Lower leg skin (tissue), 4 donors: ENCODE data around the gene FAM131C. TPM values are rescaled to one million over a fixed set of nuclear protein-coding genes. Genes with fewer than 3 reads are reported as not detected.
A peak's percentile ranks its signal among the peaks of the same experiment; 100 is the strongest.

Source experiments
- DNase-seq, 2 donors: peaks; one replicate each; pipeline ENCODE4 v3.0.0-alpha.2; 2019; ENCODE audit warnings: low spot score in 2 of 2
- H3K4me3 ChIP-seq: fragments of 200-600 bp; sonication (generic); 2 replicates; pipeline ENCODE4 v1.5.1; 2017; ENCODE audit warnings: mild to moderate bottlenecking, low read depth; ENCODE audit not compliant: poor library complexity, severe bottlenecking
- CTCF ChIP-seq, 3 donors: fragments of 450-650 bp; IDR thresholded peaks; one replicate each; pipeline ENCODE4 v1.5.1; 2016; ENCODE audit warnings: antibody characterized with exemption in 3 of 3, mild to moderate bottlenecking in 3 of 3, moderate library complexity in 2 of 3
- POLR2A ChIP-seq, 2 donors: fragments of 450-650 bp; IDR thresholded peaks; one replicate each; pipeline ENCODE4 v1.6.1; 2016 to 2017; ENCODE audit warnings: antibody characterized with exemption in 2 of 2, mild to moderate bottlenecking in 1 of 2, moderate library complexity in 1 of 2
- WGBS, 2 donors: methylation state at CpG; one replicate each; pipeline ENCODE4 v1.1.5; 2018; 5-methylcytosine and 5-hydroxymethylcytosine counted together
- intact Hi-C: fragments of 100-400 bp; cut with DNase I; formaldehyde crosslinking; loops from one replicate; pipeline ENCODE4 v1.15.0; 2023; ENCODE audit warnings: low total_unique reads
- total RNA-seq, 4 donors: library from RNA; depleted of rRNA; stranded (reverse); fragments of >200 nt; gene quantifications; one replicate each; pipeline ENCODE4 v1.1.0, GENCODE V29; 2016

FAM131C gene
- total RNA-seq, 4 donors from 2014 or later: 1.1 to 2.6 (median 1.7) TPM

DNA sequence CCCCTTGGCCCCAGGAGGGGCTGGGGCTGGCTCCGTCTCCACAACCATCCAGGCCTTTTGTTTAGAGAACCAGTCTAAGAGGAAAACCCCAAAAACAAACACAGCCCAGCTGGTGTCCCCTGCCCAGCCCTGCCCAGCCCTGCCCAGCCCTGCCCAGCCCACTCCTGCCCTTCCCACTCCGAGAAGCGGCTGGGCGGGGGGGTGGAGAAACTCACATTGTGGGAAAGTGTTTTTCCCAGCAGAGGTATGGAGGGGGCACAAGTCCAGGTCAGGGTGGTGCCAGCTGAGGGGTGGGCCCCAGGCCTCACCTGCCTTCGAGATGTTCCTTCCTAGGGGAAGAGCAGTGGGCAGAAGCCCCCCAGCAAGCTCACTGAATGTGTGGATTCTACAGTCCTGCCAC lies 10.0 kb upstream of the FAM131C start:
- TF ChIP-seq CTCF (IDR thresholded peaks at IDR 0.05) (no peak), POLR2A (IDR thresholded peaks at IDR 0.05) (no peak)
- no peak overlapping the region for H3K4me3 ChIP-seq
- no peak for DNase-seq
- intact Hi-C loops: loop anchor here (10.0 kb wide), 1 partner anchor 271 kb away; the partner anchor contains the start of gene FBXO42
- WGBS, 2 donors: 78 to 80% methylated on average over 5 of the region's 5 CpGs

DNA sequence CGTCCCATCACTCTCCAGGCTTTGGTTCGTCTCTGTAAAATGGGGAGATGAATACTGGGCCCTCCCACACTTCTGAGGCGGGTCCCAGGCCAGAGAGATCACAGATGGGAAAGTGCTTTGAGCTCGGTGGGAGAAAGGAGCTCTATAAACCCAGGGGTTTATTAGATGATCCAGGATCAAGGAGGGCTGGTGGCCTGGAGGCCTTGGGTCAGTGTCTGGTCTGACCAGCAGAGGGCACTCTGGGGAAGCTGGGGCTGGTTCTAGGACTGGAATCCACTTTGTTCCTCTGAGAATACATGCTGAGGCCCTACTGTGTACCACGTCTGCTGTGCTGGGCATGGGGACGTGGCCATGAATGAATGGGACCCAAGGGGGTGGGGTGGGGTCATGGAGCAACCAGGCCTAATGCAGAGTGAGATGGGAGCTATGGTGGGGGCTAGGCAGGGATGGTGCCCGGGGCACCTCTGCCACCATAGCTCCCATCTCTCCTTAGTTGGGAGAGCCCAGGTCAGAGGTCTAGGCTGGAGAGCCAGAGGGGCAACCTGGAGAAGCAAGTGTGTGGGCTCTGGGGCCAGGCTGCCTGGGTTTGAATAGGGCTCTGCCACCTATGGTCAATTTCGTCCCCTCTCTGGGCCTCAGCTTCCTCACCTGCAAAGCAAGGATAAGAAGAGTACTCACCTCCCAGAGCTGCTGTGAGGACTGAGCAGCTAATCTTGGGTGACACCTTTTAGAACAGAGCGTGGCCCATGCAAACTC lies 9.0 kb upstream of the FAM131C start:
- intact Hi-C loops: loop anchor here (10.0 kb wide), 1 partner anchor 272 kb away; the partner anchor contains the start of gene FBXO42
- peak in 1 of 2 donors; percentile 89 for DNase-seq
- H3K4me3 ChIP-seq: no peak overlapping the region
- no peak for TF ChIP-seq POLR2A (IDR thresholded peaks at IDR 0.05)
- TF ChIP-seq CTCF (IDR thresholded peaks at IDR 0.05): no peak
- WGBS, 2 donors: 57 to 76% methylated on average over 9 of the region's 9 CpGs

- 83 to 84% methylated on average over 5 to 7 of the region's 9 CpGs for WGBS, 2 donors
- intact Hi-C loops: loop anchor here (10.0 kb wide), 1 partner anchor 273 kb away; the partner anchor contains the start of gene FBXO42
- TF ChIP-seq CTCF (IDR thresholded peaks at IDR 0.05) (no peak), POLR2A (IDR thresholded peaks at IDR 0.05) (no peak)
- H3K4me3 ChIP-seq: no peak overlapping the region
- DNase-seq: no peak
These were observed 8.2 kb upstream of the FAM131C start for GRCh38 chr1:16081636-16082035.

DNA sequence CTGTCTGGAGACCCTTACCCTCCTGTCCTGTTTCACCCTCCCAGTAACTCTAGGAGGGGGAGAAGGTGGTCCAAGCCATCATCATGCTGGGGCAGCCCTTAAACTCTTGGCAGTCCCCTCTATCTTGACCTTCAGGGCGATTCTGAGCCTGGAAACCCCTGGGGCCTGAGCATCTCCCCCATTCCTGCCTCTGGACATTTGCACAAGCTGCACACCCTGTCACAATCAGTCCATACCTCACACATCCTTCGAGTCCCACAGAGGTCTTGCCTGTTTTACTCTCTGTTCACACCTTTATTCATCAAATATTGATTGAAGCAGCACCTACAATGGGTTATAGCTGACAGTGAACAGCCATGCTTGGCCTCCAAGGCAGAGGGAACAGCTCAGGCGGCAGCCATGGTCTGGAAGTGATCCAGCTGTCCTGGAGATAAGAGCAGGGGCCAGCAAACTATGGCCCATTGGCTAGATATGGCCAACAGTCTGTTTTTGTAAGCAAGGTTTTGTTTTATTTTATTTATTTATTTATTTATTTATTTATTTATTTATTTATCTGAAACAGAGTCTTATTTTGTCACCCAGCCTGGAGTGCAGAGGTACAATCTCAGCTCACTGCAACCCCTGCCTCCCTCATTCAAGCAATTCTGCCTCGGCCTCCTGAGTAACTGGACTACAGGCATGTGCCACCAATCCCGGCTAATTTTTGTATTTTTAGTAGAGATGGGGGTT lies 7.1 kb upstream of the FAM131C start:
- DNase-seq: no peak
- intact Hi-C loops: loop anchor here (10.0 kb wide), 1 partner anchor 274 kb away; the partner anchor contains the start of gene FBXO42
- WGBS, 2 donors: 91 to 94% methylated on average over 5 of the region's 5 CpGs
- TF ChIP-seq CTCF (IDR thresholded peaks at IDR 0.05) (no peak), POLR2A (IDR thresholded peaks at IDR 0.05) (no peak)
- H3K4me3 ChIP-seq: no peak overlapping the region

DNA sequence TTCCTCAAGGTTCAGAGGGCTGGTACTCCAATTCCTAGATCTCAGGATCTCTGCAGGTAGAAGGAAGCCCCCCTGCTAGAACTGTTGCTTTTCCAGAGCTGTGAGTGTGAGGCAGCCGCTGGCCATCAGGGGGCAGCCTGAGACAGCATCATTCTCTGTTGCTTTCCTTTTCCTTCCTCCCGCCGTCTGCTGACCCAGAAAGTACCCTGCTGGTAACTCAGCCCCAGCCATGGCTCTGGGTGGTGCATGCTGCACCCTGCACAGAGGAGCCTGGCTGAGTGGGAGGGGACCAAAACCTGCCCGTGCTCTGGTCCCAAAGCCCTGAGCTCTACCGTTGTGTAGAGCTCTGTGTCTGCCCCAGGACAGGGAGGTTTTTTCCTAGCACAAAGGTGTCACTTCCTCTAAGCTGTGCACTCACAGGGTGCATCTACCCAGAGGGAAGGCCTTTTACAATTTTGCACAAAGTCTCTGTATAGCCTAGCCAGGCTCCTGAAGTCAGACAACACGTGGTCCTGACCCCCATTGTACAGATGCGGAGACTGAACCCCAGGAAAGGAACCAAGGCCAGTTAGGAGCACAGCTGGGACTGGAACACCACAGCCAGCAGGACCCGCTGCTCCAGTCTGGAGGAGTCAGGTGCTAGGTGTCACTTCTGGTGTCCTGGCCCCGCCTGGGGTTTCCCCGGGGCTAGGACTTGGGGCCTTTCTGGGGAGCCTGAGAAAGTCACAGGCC lies 5.6 kb upstream of the FAM131C start:
- 22 to 34% methylated on average over 10 of the region's 10 CpGs for WGBS, 2 donors
- intact Hi-C loops: loop anchor here (5.0 kb wide), 2 partner anchors 108 to 163 kb away; no protein-coding TSS in a partner anchor
- peak in 2 of 3 donors; percentile 91 to 92 for TF ChIP-seq CTCF (IDR thresholded peaks at IDR 0.05)
- no peak for TF ChIP-seq POLR2A (IDR thresholded peaks at IDR 0.05)

More for the DNA sequence above, 5.6 kb upstream of the FAM131C start:
- H3K4me3 ChIP-seq: no peak overlapping the region
- DNase-seq: peak; percentile 80 to 94
